HCT116 (cell line): ENCODE data around the gene TLL2. TPM values are rescaled to one million over a fixed set of nuclear protein-coding genes. Genes with fewer than 3 reads are reported as not detected.

Source experiments
- ATAC-seq: fragments of 200-7000 bp; cut with Tn5 transposase; 2 replicates; pipeline ENCODE4 v1.9.1; 2020; ENCODE audit warnings: mild to moderate bottlenecking, moderate library complexity
- BruUV-seq: library from RNA; stranded (reverse); fragments of 400-500 nt; replicated peaks from 2 replicates; lab custom pipeline; 2021; lab: Mats Ljungman, UMichigan
- CTCF ChIA-PET: fragments of 300-600 bp; sonication (Branson Sonifier 250); formaldehyde crosslinking; loops from one replicate; lab custom pipeline; 2021; ENCODE audit warnings: antibody characterized with exemption; lab: Charles Lee
- POLR2A ChIA-PET: fragments of 300-600, 350-600 bp; sonication (Branson Sonifier 250); formaldehyde crosslinking; loops from one replicate; lab custom pipeline; 2021; ENCODE audit warnings: antibody characterized with exemption; lab: Charles Lee
- RAD21 ChIA-PET, 2 experiments: fragments of 300-600 bp; sonication (Branson Sonifier 250); formaldehyde crosslinking; loops; one replicate each; lab custom pipeline; 2023; ENCODE audit warnings: low total read pairs in 2 of 2; ENCODE audit not compliant: uncharacterized antibody in 2 of 2, unreplicated experiment in 2 of 2, low non-redundant PET in 1 of 2; lab: Charles Lee
- DNase-seq: peaks from one replicate; pipeline ENCODE4 v3.0.0-alpha.2; 2010; ENCODE audit warnings: low read depth, low spot score
- H2AFZ ChIP-seq: fragments of 200-600 bp; shearing (Covaris generic), sonication (generic); 2 replicates; pipeline ENCODE4 v1.6.1; 2017; ENCODE audit warnings: low read depth, mixed run types, mixed read lengths, antibody characterized with exemption, low read length; ENCODE audit not compliant: poor library complexity, severe bottlenecking
- H3K27ac ChIP-seq: 2 replicates; pipeline ENCODE4 v1.5.1; 2012; ENCODE audit warnings: low read depth, low read length
- H3K27me3 ChIP-seq: fragments of 200-600 bp; sonication (generic); 2 replicates; pipeline ENCODE4 v1.6.1; 2016; ENCODE audit warnings: mixed run types, low read length, mixed read lengths; ENCODE audit not compliant: insufficient read depth
- H3K36me3 ChIP-seq, 2 experiments: fragments of 200-500 bp in 1 of 2; fragments of 200-600 bp in 1 of 2; sonication (Bioruptor generic) in 1 of 2; sonication (generic) in 1 of 2; 2 replicates each; pipeline versions ENCODE4 v1.5.1 to v1.6.1; 2014 to 2016; ENCODE audit warnings: low read length in 2 of 2, inconsistent platforms in 1 of 2, mixed read lengths in 1 of 2, mixed run types in 1 of 2; ENCODE audit not compliant: insufficient read depth in 2 of 2, control insufficient read depth in 1 of 2
- H3K4me1 ChIP-seq, 2 experiments: fragments of 200-600 bp in 1 of 2; sonication (generic) in 1 of 2; 2 replicates each; pipeline versions ENCODE4 v1.5.1 to v1.6.1; 2012 to 2017; ENCODE audit warnings: low read length in 2 of 2, inconsistent platforms in 1 of 2, mild to moderate bottlenecking in 1 of 2, mixed read lengths in 1 of 2, mixed run types in 1 of 2, moderate library complexity in 1 of 2; ENCODE audit not compliant: insufficient read depth in 2 of 2, control insufficient read depth in 1 of 2
- H3K4me2 ChIP-seq: fragments of 200-600 bp; sonication (generic); 2 replicates; pipeline ENCODE4 v1.6.1; 2017; ENCODE audit warnings: mixed run types, low read length, mixed read lengths
- H3K4me3 ChIP-seq, 2 experiments: fragments of 200-600 bp in 1 of 2; sonication (generic) in 1 of 2; replicated peaks in 1 of 2; 2 replicates each; pipeline ENCODE4 v1.5.1; 2011 to 2016; ENCODE audit warnings: low read length in 2 of 2, control low read depth in 1 of 2, low read depth in 1 of 2, mild to moderate bottlenecking in 1 of 2, mixed read lengths in 1 of 2, mixed run types in 1 of 2
- H3K79me2 ChIP-seq: fragments of 200-600 bp; sonication (generic); 2 replicates; pipeline ENCODE4 v1.6.1; 2017; ENCODE audit warnings: mild to moderate bottlenecking, mixed run types, low read length, moderate library complexity, mixed read lengths; ENCODE audit not compliant: insufficient read depth
- H3K9ac ChIP-seq: fragments of 200-600 bp; sonication (generic); 2 replicates; pipeline ENCODE4 v1.6.1; 2016; ENCODE audit warnings: low read length, mixed read lengths
- H3K9me2 ChIP-seq: fragments of 200-600 bp; sonication (generic), shearing (Covaris generic); 2 replicates; pipeline ENCODE4 v1.6.1; 2017; ENCODE audit warnings: mixed run types, mild to moderate bottlenecking, moderate library complexity; ENCODE audit not compliant: insufficient read depth
- H3K9me3 ChIP-seq, 2 experiments: fragments of 200-500 bp in 1 of 2; fragments of 200-600 bp in 1 of 2; sonication (Bioruptor generic) in 1 of 2; sonication (generic) in 1 of 2; 2 replicates each; pipeline ENCODE4 v1.6.1; 2014 to 2017; ENCODE audit warnings: low read length in 2 of 2, mixed read lengths in 2 of 2, inconsistent platforms in 1 of 2, low read depth in 1 of 2, mild to moderate bottlenecking in 1 of 2, mixed run types in 1 of 2, moderate library complexity in 1 of 2; ENCODE audit not compliant: control insufficient read depth in 1 of 2, insufficient read depth in 1 of 2
- H4K20me1 ChIP-seq: fragments of 200-600 bp; sonication (generic), shearing (Covaris generic); 2 replicates; pipeline ENCODE4 v1.6.1; 2017; ENCODE audit warnings: mixed run types, mild to moderate bottlenecking, moderate library complexity; ENCODE audit not compliant: insufficient read depth
- CBX3 ChIP-seq: IDR thresholded peaks from 2 replicates; pipeline ENCODE4 v1.6.1; 2012; ENCODE audit warnings: low read depth
- CEBPB ChIP-seq: IDR thresholded peaks from 2 replicates; pipeline ENCODE4 v1.6.1; 2012; ENCODE audit warnings: low read depth
- CTCF ChIP-seq, 3 experiments: fragments of 200-600 bp in 1 of 3; sonication (generic) in 1 of 3; IDR thresholded peaks in 2 of 3; conservative IDR thresholded peaks in 1 of 3; 2 replicates each; pipeline ENCODE4 v1.5.1; 2012 to 2017; ENCODE audit warnings: low read depth in 2 of 3, low read length in 2 of 3, antibody characterized with exemption in 1 of 3, borderline replicate concordance in 1 of 3, control low read depth in 1 of 3, mild to moderate bottlenecking in 1 of 3, mixed read lengths in 1 of 3, mixed run types in 1 of 3, moderate library complexity in 1 of 3; ENCODE audit not compliant: insufficient read depth in 1 of 3
- ELF1 ChIP-seq: IDR thresholded peaks from 2 replicates; pipeline ENCODE4 v1.6.1; 2012; ENCODE audit warnings: low read depth, borderline replicate concordance
- EZH2phosphoT487 ChIP-seq: fragments of 200-600 bp; IDR thresholded peaks from 2 replicates; pipeline ENCODE4 v1.6.1; 2018; ENCODE audit warnings: antibody characterized with exemption, borderline replicate concordance
- FOSL1 ChIP-seq: IDR thresholded peaks from 2 replicates; pipeline ENCODE4 v1.6.1; 2012; ENCODE audit warnings: low read depth
- MAX ChIP-seq: IDR thresholded peaks from 2 replicates; pipeline ENCODE4 v1.6.1; 2012
- SIN3A ChIP-seq: IDR thresholded peaks from 2 replicates; pipeline ENCODE4 v1.6.1; 2012; ENCODE audit warnings: low read depth
- SP1 ChIP-seq: IDR thresholded peaks from 2 replicates; pipeline ENCODE4 v1.6.1; 2012; ENCODE audit warnings: low read depth
- SRF ChIP-seq: IDR thresholded peaks from 2 replicates; pipeline ENCODE4 v1.6.1; 2012; ENCODE audit warnings: low read depth
- YY1 ChIP-seq: IDR thresholded peaks from 2 replicates; pipeline ENCODE4 v1.6.1; 2011; ENCODE audit warnings: low read length, low read depth, moderate library complexity, mild to moderate bottlenecking; ENCODE audit not compliant: insufficient replicate concordance; ENCODE audit errors: extremely low read depth
- intact Hi-C: fragments of 100-400 bp; cut with micrococcal nuclease; formaldehyde crosslinking; loops from 2 replicates; pipeline ENCODE4 v1.10.0; 2022
- total RNA-seq: library from RNA; stranded (reverse); gene quantifications from one replicate; pipeline ENCODE4 v1.2.1, GENCODE V29; 2021; ENCODE audit not compliant: unreplicated experiment

TLL2 gene
- total RNA-seq, 1 experiment from 2014 or later, result 1.3 TPM

GRCh38 chr10:96536129-96536528 lies 22.4 kb upstream of the TLL2 start:
- no peaks in the 10 kb centered on the region for H3K4me1 ChIP-seq
- no peak overlapping the region for H2AFZ ChIP-seq
- ChIA-PET CTCF (interaction anchor here (1.5 kb wide), 1 partner anchor 25 kb away, joined by 6 read pairs; no protein-coding TSS in a partner anchor), POLR2A (no interaction called here), RAD21 (no interaction called here)
- ATAC-seq (no peak), DNase-seq (no peak)
- peaks cover 27% of the 10 kb centered on the region; the same call in 1 of the 2 replicates for H4K20me1 ChIP-seq
- H3K4me2 ChIP-seq, result no peak overlapping the region
- no TSS peak for BruUV-seq
- H3K9ac ChIP-seq, result no peak overlapping the region
- H3K9me2 ChIP-seq, result no peaks in the 10 kb centered on the region
- no peaks in the 10 kb centered on the region for H3K27me3 ChIP-seq
- no peak overlapping the region for H3K4me3 ChIP-seq
- TF ChIP-seq EZH2phosphoT487 (no peak), CEBPB (no peak), CTCF (IDR thresholded peaks at IDR 0.05 in 2 of 3, conservative IDR thresholded peaks at IDR 0.05 in 1 of 3; ENCODE audit: borderline replicate concordance in 1 of 3, insufficient read depth in 1 of 3, low read depth in 2 of 3, low read length in 2 of 3) (no peak), SIN3A (no peak), FOSL1 (no peak), ELF1 (no peak), SRF (no peak), SP1 (no peak), YY1 (no peak), CBX3 (no peak), MAX (no peak)
- peaks cover 66% of the 10 kb centered on the region for H3K79me2 ChIP-seq
- H3K36me3 ChIP-seq, result peaks cover 3 to 4% of the 10 kb centered on the region in 2 experiments; a peak in 1 of 4 replicates
- no peak overlapping the region for H3K27ac ChIP-seq
- no peaks in the 10 kb centered on the region for H3K9me3 ChIP-seq
- intact Hi-C loops, result no loop called here
